Stimulated activated CD8-positive, alpha-beta memory T cell treated with anti-CD3 and anti-CD28 coated beads, Interleukin-7, amount 100 ng/mL, for 24 hours (primary cell): ENCODE data around the gene HHAT.
"Not testable (repeated sequence)": the region's sequence is repeated elsewhere in the genome, so short reads cannot be mapped to it uniquely, and the experiment has no call there.

ENCODE experiments used
- DNase-seq: peaks from one replicate; pipeline ENCODE4 v3.0.0-alpha.2; 2020; ENCODE audit warnings: low read depth

Gene HHAT

DNA sequence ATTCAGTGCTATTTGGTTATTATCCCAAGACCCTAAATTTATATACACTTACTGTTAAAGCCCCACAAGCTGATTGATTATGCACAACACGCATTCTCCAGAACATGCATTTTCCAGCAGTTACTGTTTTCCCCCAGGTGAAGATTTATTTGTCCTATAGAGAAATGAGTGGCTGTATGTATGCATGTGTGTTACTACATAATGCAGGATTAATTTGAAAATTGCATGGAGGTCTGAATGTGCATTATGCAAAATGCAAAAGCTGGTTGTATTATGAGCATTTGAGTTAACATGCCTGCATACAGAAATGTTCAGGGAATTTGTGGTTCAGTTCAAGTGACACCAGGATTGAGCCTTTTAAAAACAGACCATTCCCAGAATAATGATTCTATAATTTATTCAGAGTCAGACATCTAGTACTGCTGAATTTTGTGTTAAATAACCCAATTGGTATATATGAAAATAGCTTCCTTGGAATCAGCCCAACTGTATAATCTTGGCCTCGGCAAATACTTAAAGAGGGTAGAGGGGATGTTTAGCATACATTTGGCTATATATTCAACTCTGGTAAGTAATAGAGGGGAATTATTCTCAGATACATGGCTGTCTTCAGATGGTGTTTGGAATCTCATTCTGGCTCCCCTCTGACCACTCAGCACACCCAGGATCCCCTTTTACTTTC, 320.0 kb downstream of the HHAT start:
- DNase-seq, result no peak

DNA sequence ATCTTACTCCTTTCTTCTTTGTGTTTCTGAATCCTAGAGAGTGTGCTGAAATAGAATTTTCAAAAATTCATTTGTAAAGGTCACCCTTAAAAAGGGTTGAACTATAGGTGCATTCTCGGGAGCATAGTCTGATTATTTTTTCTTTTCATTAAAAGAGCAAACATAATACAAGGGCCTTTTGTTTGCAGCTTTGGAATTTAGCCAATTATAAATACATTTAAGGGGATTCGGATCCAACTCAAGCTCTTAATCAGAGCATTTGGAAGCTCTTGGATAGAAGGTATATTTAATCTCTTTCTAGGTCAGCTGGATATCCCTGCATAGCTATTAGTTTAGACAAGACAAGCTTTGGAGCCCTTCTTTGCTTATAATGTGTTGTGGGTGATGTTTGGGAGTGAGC, 321.7 kb downstream of the HHAT start:
- no peak for DNase-seq

GRCh38 chr1:210652329-210652954, 323.7 kb downstream of the HHAT start:
- no peak for DNase-seq

DNA sequence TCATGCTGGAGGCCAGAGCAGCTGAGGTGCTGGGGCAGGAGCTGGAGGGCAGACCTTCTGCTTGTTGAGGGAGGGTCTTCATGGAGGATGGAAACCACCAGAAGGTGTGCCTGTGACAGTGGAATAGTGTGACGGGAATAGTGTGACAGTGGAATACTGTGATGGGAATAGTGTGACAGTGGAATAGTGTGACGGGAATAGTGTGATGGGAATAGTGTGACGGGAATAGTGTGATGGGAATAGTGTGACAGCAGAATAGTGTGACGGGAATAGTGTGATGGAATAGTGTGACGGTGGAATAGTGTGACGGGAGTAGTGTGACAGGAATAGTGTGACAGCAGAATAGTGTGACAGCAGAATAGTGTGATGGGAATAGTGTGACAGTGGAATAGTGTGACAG, 325.1 kb downstream of the HHAT start:
- DNase-seq, result no peak

GRCh38 chr1:210654176-210654981, 325.7 kb downstream of the HHAT start:
- no peak for DNase-seq

GRCh38 chr1:210655511-210655910, 326.8 kb downstream of the HHAT start:
- DNase-seq, result no peak

GRCh38 chr1:210657806-210658205, 329.1 kb downstream of the HHAT start:
- no peak for DNase-seq

DNA sequence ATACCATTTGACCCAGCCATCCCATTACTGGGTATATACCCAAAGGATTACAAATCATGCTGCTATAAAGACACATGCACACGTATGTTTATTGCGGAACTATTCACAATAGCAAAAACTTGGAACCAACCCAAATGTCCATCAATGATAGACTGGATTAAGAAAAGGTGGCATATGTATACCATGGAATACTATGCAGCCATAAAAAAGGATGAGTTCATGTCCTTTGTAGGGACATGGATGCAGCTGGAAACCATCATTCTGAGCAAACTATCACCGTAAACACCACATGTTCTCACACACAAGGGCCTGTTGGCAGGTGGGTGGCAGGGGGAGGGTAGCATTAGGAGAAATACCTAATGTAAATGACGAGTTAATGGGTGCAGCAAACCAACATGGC, 332.8 kb downstream of the HHAT start:
- DNase-seq, result not testable (repeated sequence)

DNA sequence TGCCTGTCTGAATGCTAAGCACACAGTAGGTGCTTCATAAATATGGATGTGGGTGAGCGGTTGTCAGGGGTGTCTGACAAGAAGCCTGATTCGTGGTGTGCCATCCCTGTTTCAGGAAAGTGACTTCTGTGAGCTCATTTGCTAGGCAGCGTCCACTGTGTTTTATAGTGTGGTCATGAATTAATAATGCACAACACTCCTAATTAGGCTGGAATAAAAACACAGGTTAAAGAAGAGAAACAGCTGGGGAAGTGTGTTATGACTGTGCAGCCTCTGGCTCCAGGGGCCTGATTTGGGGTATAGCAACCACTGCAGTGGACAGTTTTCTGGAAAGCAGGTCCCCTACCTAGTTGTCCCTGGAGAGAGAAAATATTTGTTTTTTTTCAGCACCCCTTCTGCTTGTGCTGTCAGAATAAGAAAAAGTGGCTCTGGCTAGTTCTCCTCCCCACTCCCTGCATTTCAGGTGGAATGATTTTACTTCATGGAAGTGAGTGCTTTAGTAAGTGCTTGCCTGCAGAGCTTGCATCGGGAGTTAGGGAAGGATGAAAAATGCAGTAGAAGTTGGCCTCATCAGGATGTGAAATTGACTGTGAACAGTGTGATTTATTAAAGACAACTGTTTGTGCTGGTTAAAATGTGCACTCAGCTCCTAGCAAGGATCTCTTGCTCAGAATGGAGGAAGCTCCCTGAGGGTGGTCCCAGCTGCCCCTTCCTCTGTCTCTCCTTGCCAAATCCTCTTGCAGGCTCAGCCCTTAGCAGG, 333.8 kb downstream of the HHAT start:
- DNase-seq, result no peak

- no peak for DNase-seq
Measured at GRCh38 chr1:210663730-210664573, 335.2 kb downstream of the HHAT start.

- no peak for DNase-seq
Measured at GRCh38 chr1:210669951-210670350, 341.2 kb downstream of the HHAT start.

DNA sequence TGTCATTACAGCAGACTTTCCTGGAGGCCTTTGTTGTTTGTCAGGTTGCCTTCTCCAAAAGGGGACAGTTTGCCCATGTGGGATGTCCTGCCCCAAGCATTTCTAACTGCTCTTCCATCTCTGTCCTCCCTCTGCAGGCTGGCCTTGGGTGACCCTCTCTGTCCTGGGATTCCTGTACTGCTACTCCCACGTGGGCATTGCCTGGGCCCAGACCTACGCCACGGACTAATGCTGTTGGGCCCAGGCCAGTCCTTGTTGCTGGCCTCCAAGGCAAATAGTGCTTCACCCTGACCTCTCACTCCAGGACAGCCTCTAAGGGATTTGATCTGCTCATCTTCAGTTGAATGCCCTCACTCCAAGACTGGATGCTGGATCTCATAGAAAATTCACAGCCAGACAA, 345.4 kb downstream of the HHAT start:
- DNase-seq, result no peak

DNA sequence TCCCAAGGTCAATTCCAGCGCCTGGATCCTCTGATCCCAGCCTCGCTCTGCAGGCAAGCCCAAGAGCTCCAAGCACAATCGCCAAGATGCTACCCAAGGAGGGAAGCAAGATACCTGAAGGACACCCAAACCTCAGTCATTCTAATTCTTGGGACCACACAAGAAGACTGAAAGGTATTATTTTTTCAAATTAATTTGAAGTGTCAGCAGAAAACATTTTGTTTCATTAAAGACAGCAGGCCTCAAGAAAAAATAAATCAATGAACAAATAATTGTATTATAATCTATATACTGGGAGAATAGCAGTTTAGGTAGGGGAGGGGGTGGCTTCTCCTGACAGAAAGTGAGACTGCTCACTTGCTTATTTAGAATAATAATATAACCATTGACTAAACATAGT, 347.8 kb downstream of the HHAT start:
- no peak for DNase-seq

- no peak for DNase-seq
Measured at GRCh38 chr1:210677533-210677932, 348.8 kb downstream of the HHAT start.

GRCh38 chr1:210678306-210678705, 349.6 kb downstream of the HHAT start:
- DNase-seq, result no peak

- no peak for DNase-seq
Measured at GRCh38 chr1:210681158-210681557, 352.5 kb downstream of the HHAT start.

GRCh38 chr1:210683403-210684047, 354.8 kb downstream of the HHAT start:
- no peak for DNase-seq

GRCh38 chr1:210684466-210685294, 356.0 kb downstream of the HHAT start:
- DNase-seq, result no peak

DNA sequence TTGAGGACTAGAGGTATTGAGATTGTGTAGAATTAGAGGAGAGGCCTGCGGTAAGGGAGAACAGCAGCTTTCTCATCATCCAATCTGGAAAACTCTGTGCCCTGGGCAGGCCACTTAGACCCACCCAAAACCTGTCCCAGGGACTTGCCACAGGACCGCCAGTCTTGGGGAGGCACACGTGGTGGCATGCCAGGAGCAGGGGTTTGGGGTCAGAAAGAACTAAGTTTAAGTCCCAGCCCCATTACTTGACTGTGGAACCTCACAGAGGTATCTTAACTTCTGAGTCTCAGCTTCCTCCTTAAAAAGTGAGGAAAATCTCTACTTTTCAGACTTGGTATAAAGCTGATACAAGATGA, 356.6 kb downstream of the HHAT start:
- DNase-seq, result no peak

- DNase-seq, result no peak
Measured at GRCh38 chr1:210686841-210687240, 358.1 kb downstream of the HHAT start.
